Measurements from ENCODE around the gene PIK3C2G.

PIK3C2G gene

DNA sequence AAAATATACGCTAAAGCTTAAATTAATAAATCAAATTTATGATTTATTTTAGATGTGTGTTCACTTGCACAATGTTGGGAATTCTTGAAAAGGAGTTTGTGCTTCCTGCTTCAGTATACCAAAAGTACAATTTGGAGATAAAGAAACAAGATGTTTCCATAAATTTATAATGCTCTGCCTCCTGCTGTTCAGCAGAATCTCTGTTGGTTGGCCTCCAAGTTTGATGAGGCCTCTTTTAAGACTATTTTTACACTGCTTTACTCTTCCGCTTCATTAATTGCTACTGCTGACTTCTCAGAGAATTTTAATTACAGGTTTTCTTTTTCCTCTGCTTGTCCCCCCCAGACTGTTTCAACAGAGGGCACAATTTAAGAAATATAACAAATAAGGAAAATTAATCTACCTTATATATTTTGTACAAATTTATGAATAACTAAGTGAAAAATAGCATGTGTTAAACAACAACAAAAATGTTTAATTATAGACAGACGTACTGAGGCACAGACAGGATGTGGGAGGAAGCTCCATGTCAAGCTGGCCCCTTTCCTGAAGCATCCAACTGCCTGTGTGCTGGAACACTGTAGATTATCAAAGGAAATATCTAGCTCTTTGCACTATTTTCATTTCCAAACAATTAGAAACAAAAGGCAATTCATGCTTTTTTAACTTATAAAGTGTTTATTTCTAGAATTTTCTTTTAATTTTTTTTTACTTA, 83.9 kb downstream of the PIK3C2G start:
- TF ChIP-seq, protein P1, sequence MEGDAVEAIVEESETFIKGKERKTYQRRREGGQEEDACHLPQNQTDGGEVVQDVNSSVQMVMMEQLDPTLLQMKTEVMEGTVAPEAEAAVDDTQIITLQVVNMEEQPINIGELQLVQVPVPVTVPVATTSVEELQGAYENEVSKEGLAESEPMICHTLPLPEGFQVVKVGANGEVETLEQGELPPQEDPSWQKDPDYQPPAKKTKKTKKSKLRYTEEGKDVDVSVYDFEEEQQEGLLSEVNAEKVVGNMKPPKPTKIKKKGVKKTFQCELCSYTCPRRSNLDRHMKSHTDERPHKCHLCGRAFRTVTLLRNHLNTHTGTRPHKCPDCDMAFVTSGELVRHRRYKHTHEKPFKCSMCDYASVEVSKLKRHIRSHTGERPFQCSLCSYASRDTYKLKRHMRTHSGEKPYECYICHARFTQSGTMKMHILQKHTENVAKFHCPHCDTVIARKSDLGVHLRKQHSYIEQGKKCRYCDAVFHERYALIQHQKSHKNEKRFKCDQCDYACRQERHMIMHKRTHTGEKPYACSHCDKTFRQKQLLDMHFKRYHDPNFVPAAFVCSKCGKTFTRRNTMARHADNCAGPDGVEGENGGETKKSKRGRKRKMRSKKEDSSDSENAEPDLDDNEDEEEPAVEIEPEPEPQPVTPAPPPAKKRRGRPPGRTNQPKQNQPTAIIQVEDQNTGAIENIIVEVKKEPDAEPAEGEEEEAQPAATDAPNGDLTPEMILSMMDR (IDR thresholded peaks at IDR 0.05; ENCODE audit: low read depth, low read length, missing control alignments) = no peak
- peak; percentile 19 for DNase-seq (ENCODE audit: low read depth)
- no peak overlapping the region for H3K4me3 ChIP-seq (ENCODE audit: low read depth, low read length)
- in situ Hi-C loops (cut with HindIII; ENCODE audit: low sequenced_read_pairs) = no loop called here

DNA sequence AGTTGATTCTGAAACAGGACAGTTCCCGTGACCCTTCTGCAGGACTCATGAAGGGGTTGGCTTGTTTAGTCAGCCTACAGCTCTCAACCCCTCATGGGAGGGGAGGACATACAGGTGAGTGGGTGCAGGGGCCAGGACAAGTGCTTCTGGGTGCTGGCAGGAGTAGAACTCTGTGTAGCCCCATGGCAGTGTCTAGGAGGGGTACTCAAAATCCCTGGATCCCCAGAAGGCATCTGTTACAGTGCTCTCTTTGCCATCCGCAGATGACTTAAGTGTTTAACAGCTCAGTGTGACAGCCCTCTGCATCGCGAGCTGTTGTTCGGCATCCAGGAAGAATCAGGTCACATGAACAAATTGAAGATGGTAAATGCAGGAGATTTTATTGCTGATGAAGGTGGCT, 91.0 kb downstream of the PIK3C2G start:
- TF ChIP-seq, protein P1 (IDR thresholded peaks at IDR 0.05; ENCODE audit: low read depth, low read length, missing control alignments) = no peak
- H3K4me3 ChIP-seq (ENCODE audit: low read depth, low read length) = no peak overlapping the region
- no peak for DNase-seq (ENCODE audit: low read depth)
- in situ Hi-C loops (cut with HindIII; ENCODE audit: low sequenced_read_pairs) = no loop called here

DNA sequence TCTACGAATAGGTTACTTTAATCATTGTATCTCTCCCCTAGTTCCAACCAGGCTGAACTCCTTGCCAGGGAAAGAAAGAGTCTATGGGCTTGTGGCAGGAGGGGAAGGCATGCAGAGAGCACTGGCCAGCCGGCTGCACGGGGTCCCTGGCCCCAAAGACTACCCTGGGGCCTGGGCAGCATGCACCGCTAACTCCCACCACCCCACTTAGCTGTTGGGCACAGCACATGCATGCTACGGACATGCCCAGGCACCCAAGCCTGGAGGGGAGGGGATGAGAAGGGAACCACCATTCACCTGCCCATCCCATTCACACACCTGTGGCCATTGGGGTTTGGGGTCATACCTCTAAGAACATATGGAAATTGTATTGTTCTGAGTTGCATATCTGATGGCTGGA, 94.1 kb downstream of the PIK3C2G start:
- no peak overlapping the region for H3K4me3 ChIP-seq (ENCODE audit: low read depth, low read length)
- in situ Hi-C loops (cut with HindIII; ENCODE audit: low sequenced_read_pairs) = no loop called here
- TF ChIP-seq, protein P1 (IDR thresholded peaks at IDR 0.05; ENCODE audit: low read depth, low read length, missing control alignments) = no peak
- no peak for DNase-seq (ENCODE audit: low read depth)

DNA sequence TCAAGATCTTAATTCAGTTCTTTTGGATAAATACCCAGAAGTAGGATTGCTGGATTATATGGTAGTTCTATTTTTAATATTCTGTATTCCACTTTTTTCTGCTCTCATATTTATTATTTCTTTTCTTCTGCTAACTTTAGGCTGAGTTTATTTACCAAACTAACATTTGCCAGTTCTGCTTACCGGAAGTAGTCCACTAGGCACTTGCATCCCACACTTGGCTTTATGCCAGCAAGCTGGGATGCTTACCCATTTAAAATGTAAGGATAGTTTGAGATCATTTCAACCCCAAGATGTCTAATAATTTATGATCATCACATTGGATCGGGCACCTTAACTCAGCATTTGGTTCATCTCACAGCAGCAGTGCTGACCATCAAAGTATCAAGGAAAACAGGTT, 96.8 kb downstream of the PIK3C2G start:
- no peak for DNase-seq (ENCODE audit: low read depth)
- in situ Hi-C loops (cut with HindIII; ENCODE audit: low sequenced_read_pairs) = no loop called here
- H3K4me3 ChIP-seq (ENCODE audit: low read depth, low read length) = no peak overlapping the region
- TF ChIP-seq, protein P1 (IDR thresholded peaks at IDR 0.05; ENCODE audit: low read depth, low read length, missing control alignments) = no peak

DNA sequence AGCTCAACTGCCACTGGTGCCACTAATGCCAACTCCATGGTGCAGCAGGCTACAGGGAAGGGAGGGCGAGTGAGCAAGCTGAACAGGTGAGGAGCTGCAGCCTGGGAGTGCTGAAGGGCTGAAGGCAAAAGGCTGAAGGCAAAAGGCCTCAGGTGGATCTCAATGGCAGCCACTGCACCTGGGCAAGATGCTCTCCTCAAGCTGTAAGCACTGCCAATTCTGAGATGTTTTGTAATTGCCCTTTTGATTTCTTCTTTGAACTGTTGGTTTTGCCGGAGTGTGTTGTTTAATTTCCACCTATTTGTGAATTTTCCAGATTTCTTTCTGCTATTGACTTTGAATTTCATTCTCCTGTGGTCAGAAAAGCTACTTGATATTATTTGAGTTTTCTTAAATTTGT, 97.6 kb downstream of the PIK3C2G start:
- TF ChIP-seq, protein P1 (IDR thresholded peaks at IDR 0.05; ENCODE audit: low read depth, low read length, missing control alignments) = no peak
- DNase-seq (ENCODE audit: low read depth) = no peak
- in situ Hi-C loops (cut with HindIII; ENCODE audit: low sequenced_read_pairs) = no loop called here
- H3K4me3 ChIP-seq (ENCODE audit: low read depth, low read length) = no peak overlapping the region

DNA sequence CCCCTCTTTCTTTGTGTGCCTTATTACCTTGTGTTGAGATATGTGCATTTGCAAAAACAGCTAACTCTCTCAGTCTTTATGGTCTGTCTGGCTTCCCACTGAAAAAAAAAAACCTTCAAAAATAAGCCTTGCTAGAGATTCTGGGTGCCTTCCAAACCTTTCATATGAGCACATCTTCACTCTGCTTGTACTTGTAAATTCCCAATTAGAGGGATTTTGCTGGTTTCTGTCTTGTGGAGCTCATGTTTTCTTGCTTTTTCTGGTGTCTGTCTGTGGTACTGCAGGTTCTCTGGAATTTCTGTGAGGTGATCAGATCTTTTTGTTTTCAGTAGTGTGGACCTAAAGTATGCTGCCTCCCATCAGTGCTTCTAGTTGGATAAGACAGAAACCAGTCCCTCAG, 100.1 kb downstream of the PIK3C2G start:
- DNase-seq (ENCODE audit: low read depth) = no peak
- in situ Hi-C loops (cut with HindIII; ENCODE audit: low sequenced_read_pairs) = no loop called here

More for the DNA sequence above, 100.1 kb downstream of the PIK3C2G start:
- no peak overlapping the region for H3K4me3 ChIP-seq (ENCODE audit: low read depth, low read length)
- TF ChIP-seq, protein P1 (IDR thresholded peaks at IDR 0.05; ENCODE audit: low read depth, low read length, missing control alignments) = peak; percentile 16

Data from astrocyte of the cerebellum (primary cell).